ENCODE results near the gene WT1. TPM values are rescaled to one million over a fixed set of nuclear protein-coding genes. Genes with fewer than 3 reads are reported as not detected.
"Not testable (repeated sequence)": the region's sequence is repeated elsewhere in the genome, so short reads cannot be mapped to it uniquely, and the experiment has no call there.

The WT1 gene
- total RNA-seq, 1 donor from 2014 or later: not detected

GRCh38 chr11:32374261-32374711 is 61.1 kb downstream of the WT1 start:
- no peaks in the 10 kb centered on the region for H3K36me3 Mint-ChIP-seq (ENCODE audit: unreplicated experiment)
- no peaks in the 10 kb centered on the region for H3K27me3 Mint-ChIP-seq (ENCODE audit: unreplicated experiment)
- H3K9me3 Mint-ChIP-seq (ENCODE audit: unreplicated experiment): peaks cover 9% of the 10 kb centered on the region
- H3K27ac Mint-ChIP-seq (ENCODE audit: unreplicated experiment): no peak overlapping the region
- no peak for DNase-seq (ENCODE audit: extremely low spot score, unreplicated experiment)
- peak; percentile 27 for TF ChIP-seq CTCF (IDR thresholded peaks at IDR 0.05)
- no peak overlapping the region for H3K4me3 Mint-ChIP-seq (ENCODE audit: unreplicated experiment)
- H3K4me1 Mint-ChIP-seq (ENCODE audit: unreplicated experiment): no peaks in the 10 kb centered on the region

GRCh38 chr11:32369987-32370386 is 65.4 kb downstream of the WT1 start:
- H3K9me3 Mint-ChIP-seq (ENCODE audit: unreplicated experiment); H3K36me3 Mint-ChIP-seq (ENCODE audit: unreplicated experiment): not testable (repeated sequence)

GRCh38 chr11:32366666-32367065 is 68.7 kb downstream of the WT1 start:
- H3K36me3 Mint-ChIP-seq (ENCODE audit: unreplicated experiment): no peaks in the 10 kb centered on the region
- no peak overlapping the region for H3K27ac Mint-ChIP-seq (ENCODE audit: unreplicated experiment)
- H3K9me3 Mint-ChIP-seq (ENCODE audit: unreplicated experiment): no peaks in the 10 kb centered on the region
- no peaks in the 10 kb centered on the region for H3K27me3 Mint-ChIP-seq (ENCODE audit: unreplicated experiment)
- no peak overlapping the region for H3K4me3 Mint-ChIP-seq (ENCODE audit: unreplicated experiment)
- no peak for DNase-seq (ENCODE audit: extremely low spot score, unreplicated experiment)
- TF ChIP-seq CTCF (IDR thresholded peaks at IDR 0.05): no peak
- H3K4me1 Mint-ChIP-seq (ENCODE audit: unreplicated experiment): no peaks in the 10 kb centered on the region

More at GRCh38 chr11:32369987-32370386, 65.4 kb downstream of the WT1 start:
- H3K4me1 Mint-ChIP-seq (ENCODE audit: unreplicated experiment); H3K4me3 Mint-ChIP-seq (ENCODE audit: unreplicated experiment); H3K27ac Mint-ChIP-seq (ENCODE audit: unreplicated experiment); H3K27me3 Mint-ChIP-seq (ENCODE audit: unreplicated experiment); DNase-seq (ENCODE audit: extremely low spot score, unreplicated experiment): not testable (repeated sequence)

- no peaks in the 10 kb centered on the region for H3K27me3 Mint-ChIP-seq (ENCODE audit: unreplicated experiment)
- H3K36me3 Mint-ChIP-seq (ENCODE audit: unreplicated experiment): no peaks in the 10 kb centered on the region
- no peaks in the 10 kb centered on the region for H3K9me3 Mint-ChIP-seq (ENCODE audit: unreplicated experiment)
- no peak for DNase-seq (ENCODE audit: extremely low spot score, unreplicated experiment)
- no peak for TF ChIP-seq CTCF (IDR thresholded peaks at IDR 0.05)
- no peaks in the 10 kb centered on the region for H3K4me1 Mint-ChIP-seq (ENCODE audit: unreplicated experiment)
- H3K27ac Mint-ChIP-seq (ENCODE audit: unreplicated experiment): no peak overlapping the region
- no peak overlapping the region for H3K4me3 Mint-ChIP-seq (ENCODE audit: unreplicated experiment)
Observed at GRCh38 chr11:32365192-32365591, 70.1 kb downstream of the WT1 start.

GRCh38 chr11:32358729-32359128 is 76.6 kb downstream of the WT1 start:
- no peak for DNase-seq (ENCODE audit: extremely low spot score, unreplicated experiment)
- no peak for TF ChIP-seq CTCF (IDR thresholded peaks at IDR 0.05)
- Mint-ChIP-seq H3K27ac (ENCODE audit: unreplicated experiment) (no peak overlapping the region), H3K9me3 (ENCODE audit: unreplicated experiment) (no peaks in the 10 kb centered on the region), H3K4me3 (ENCODE audit: unreplicated experiment) (no peak overlapping the region), H3K36me3 (ENCODE audit: unreplicated experiment) (no peaks in the 10 kb centered on the region), H3K27me3 (ENCODE audit: unreplicated experiment) (no peaks in the 10 kb centered on the region), H3K4me1 (ENCODE audit: unreplicated experiment) (no peaks in the 10 kb centered on the region)

GRCh38 chr11:32353884-32354283 is 81.5 kb downstream of the WT1 start:
- Mint-ChIP-seq H3K36me3 (ENCODE audit: unreplicated experiment) (no peaks in the 10 kb centered on the region), H3K9me3 (ENCODE audit: unreplicated experiment) (no peaks in the 10 kb centered on the region), H3K27ac (ENCODE audit: unreplicated experiment) (no peak overlapping the region), H3K27me3 (ENCODE audit: unreplicated experiment) (no peaks in the 10 kb centered on the region), H3K4me3 (ENCODE audit: unreplicated experiment) (no peak overlapping the region), H3K4me1 (ENCODE audit: unreplicated experiment) (no peaks in the 10 kb centered on the region)
- no peak for TF ChIP-seq CTCF (IDR thresholded peaks at IDR 0.05)
- DNase-seq (ENCODE audit: extremely low spot score, unreplicated experiment): no peak

All from osteocyte (in vitro differentiated cells).